CD8-positive, alpha-beta memory T cell (primary cell): ENCODE data around the gene NFIC. TPM values are rescaled to one million over a fixed set of nuclear protein-coding genes. Genes with fewer than 3 reads are reported as not detected.

Experiments used
- CTCF ChIA-PET: fragments of 350-600 bp; sonication (Branson Sonifier 250); formaldehyde crosslinking; loops from one replicate; lab custom pipeline; 2021; ENCODE audit warnings: antibody characterized with exemption; lab: Charles Lee
- POLR2A ChIA-PET: fragments of 350-600 bp; sonication (Branson Sonifier 250); formaldehyde crosslinking; loops from one replicate; lab custom pipeline; 2021; ENCODE audit warnings: antibody characterized with exemption; lab: Charles Lee
- DNase-seq, 5 donors: peaks; one replicate each; pipeline versions ENCODE4 v3.0.0 to v3.0.0-alpha.2; 2020 to 2022; ENCODE audit warnings: mixed read lengths in 1 of 5
- H3K27ac ChIP-seq: one replicate; pipeline ENCODE4 v1.7.0; 2013; ENCODE audit warnings: low read depth, mild to moderate bottlenecking, low read length, moderate library complexity
- H3K27me3 ChIP-seq: 2 replicates; pipeline ENCODE4 v1.7.0; 2013; ENCODE audit warnings: low read length, mild to moderate bottlenecking; ENCODE audit not compliant: insufficient read depth, poor library complexity, severe bottlenecking
- H3K36me3 ChIP-seq: 2 replicates; pipeline ENCODE4 v1.7.0; 2013; ENCODE audit warnings: mild to moderate bottlenecking, low read length, moderate library complexity; ENCODE audit not compliant: insufficient read depth
- H3K4me1 ChIP-seq: 2 replicates; pipeline ENCODE4 v1.7.0; 2013; ENCODE audit warnings: mild to moderate bottlenecking, low read length, moderate library complexity; ENCODE audit not compliant: insufficient read depth
- H3K4me3 ChIP-seq: 2 replicates; pipeline ENCODE4 v1.7.0; 2013; ENCODE audit warnings: mild to moderate bottlenecking, low read length
- H3K9me3 ChIP-seq: 2 replicates; pipeline ENCODE4 v1.7.0; 2013; ENCODE audit warnings: mild to moderate bottlenecking, low read length
- H3K27ac Mint-ChIP-seq, 8 donors: one replicate each; pipeline ENCODE4 v1.8.0; 2020 to 2021; ENCODE audit warnings: mixed read lengths in 8 of 8, mild to moderate bottlenecking in 6 of 8, inconsistent platforms in 3 of 8, moderate library complexity in 3 of 8
- H3K27me3 Mint-ChIP-seq, 2 donors: one replicate each; pipeline ENCODE4 v1.8.0; 2020 to 2021; ENCODE audit warnings: mixed read lengths in 2 of 2, mild to moderate bottlenecking in 1 of 2, moderate library complexity in 1 of 2
- H3K36me3 Mint-ChIP-seq, 3 donors: one replicate each; pipeline ENCODE4 v1.8.0; 2020 to 2021; ENCODE audit warnings: mixed read lengths in 3 of 3, inconsistent platforms in 1 of 3, mild to moderate bottlenecking in 1 of 3
- H3K4me1 Mint-ChIP-seq, 3 donors: one replicate each; pipeline ENCODE4 v1.8.0; 2020 to 2021; ENCODE audit warnings: mixed read lengths in 3 of 3, inconsistent platforms in 1 of 3, mild to moderate bottlenecking in 1 of 3
- H3K4me3 Mint-ChIP-seq, 7 donors: one replicate each; pipeline ENCODE4 v1.8.0; 2020 to 2021; ENCODE audit warnings: mixed read lengths in 7 of 7, mild to moderate bottlenecking in 6 of 7, moderate library complexity in 4 of 7, inconsistent platforms in 2 of 7
- H3K9me3 Mint-ChIP-seq, 5 donors: one replicate each; pipeline ENCODE4 v1.8.0; 2020 to 2022; ENCODE audit warnings: mixed read lengths in 5 of 5, mild to moderate bottlenecking in 3 of 5, moderate library complexity in 2 of 5, inconsistent platforms in 1 of 5
- polyA plus RNA-seq: library from polyadenylated mRNA; unstranded; fragments of 300-500 nt; fragmentation: Illumina TruSeq; gene quantifications from one replicate; pipeline ENCODE4 v1.2.3, GENCODE V29; 2021
- total RNA-seq, 2 experiments: library from RNA; stranded (reverse); gene quantifications; one replicate each; pipeline ENCODE4 v1.2.3, GENCODE V29; 2021

NFIC gene
- total and polyA plus RNA-seq, 3 experiments from 2014 or later, result 16.1 to 19.4 (median 17.8) TPM

DNA sequence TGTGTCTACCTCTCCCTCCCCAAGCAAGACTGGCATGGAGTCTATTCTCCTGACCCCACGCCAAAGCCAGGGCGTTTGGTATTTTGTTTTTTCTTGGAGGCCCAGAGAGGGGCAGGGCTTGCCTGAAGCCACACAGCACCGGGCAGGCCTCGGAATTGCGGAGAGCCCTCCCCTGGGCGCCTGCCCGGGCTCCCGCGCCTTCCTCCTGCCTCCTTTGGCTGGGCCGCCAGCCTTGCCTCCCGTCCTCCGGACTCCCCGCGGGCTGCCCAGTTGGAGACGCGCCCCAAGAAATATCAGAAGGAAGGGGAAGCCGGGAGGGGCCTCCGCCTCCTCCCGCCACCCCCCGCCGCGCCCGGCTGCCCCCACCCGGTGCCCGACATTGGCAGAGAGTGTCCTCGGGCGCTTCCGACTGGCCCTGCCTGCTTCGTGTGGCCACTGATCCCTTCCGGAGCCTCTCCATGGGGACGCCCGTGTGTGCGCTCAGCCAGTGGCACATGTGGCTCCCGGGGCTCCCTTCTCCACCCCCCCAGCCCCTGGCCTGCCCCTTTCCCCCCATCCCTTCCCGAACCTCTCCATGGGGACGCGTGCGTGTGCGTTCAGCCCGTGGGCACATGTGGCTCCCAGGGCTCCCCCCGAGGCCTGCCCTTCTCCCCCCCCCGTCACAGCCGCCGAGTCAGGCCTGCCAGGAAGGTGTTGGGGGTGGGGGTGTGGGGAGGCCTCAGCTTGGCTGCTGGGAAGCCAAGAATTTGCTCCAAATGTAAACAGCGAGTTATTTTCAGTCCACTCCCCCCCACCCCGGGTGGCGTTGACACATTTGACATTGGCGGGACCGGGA, 37.3 kb downstream of the NFIC start:
- H3K4me3 Mint-ChIP-seq, result no peak overlapping the region
- DNase-seq, result no peak
- Histone ChIP-seq H3K36me3 (no peaks in the 10 kb centered on the region), H3K27ac (no peak overlapping the region), H3K4me1 (no peaks in the 10 kb centered on the region), H3K4me3 (no peak overlapping the region), H3K9me3 (no peaks in the 10 kb centered on the region), H3K27me3 (no peaks in the 10 kb centered on the region)
- peaks cover 0 to 10% (median 4%) of the 10 kb centered on the region in 3 donors for H3K36me3 Mint-ChIP-seq
- ChIA-PET CTCF (no interaction called here), POLR2A (no interaction called here)
- peaks cover 0 to 5% (median 3%) of the 10 kb centered on the region in 3 donors for H3K4me1 Mint-ChIP-seq
- no peak overlapping the region for H3K27ac Mint-ChIP-seq
- no peaks in the 10 kb centered on the region for H3K27me3 Mint-ChIP-seq
- peaks cover 0 to 1% (median 0%) of the 10 kb centered on the region in 5 donors for H3K9me3 Mint-ChIP-seq

DNA sequence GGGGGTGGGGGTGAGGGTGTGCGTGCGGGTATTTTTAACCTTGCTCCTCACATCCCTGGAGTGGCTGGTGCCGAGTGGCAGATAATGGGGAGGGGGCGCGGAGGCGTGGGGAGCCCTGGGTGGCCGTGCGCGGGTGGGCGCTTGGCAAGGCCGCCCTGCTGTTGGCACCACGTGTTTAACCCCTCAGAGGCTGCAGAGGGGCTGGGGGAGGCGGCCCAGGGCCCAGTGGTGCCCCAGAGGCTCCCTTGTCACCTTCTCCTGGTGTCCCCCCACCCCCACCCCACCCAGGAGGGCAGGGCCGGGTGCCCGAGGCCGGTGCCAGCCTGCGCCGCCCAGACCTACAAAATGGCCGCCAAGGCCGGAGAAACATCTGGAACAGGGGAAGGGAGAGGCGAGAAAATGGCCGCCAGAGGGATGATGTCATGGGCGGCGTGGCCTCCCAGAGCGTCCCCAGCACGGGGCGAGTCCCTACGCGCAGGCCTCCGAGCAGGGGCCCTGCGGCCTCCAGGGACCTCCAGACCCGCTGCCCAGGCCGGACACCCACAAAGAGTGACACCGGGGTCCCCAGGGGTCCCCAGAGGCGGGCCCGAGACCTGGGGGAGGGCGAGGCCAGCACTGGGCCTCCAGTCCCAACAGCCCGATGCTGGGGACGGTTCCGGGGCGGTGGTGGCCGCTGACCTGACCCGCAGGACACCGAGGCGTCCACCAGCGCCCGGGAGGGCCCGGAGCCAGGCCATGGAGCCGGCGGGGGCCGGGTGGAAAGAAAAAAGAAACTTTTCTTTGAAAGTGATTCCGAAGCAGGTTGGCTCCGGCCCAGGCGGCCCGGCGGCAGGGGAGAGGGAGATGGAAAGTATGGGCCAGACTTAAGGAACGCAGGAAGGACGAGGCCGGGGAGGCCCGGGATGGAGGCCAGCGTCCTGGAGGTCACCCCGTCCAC, 38.2 kb downstream of the NFIC start:
- CTCF ChIA-PET, result no interaction called here
- Mint-ChIP-seq H3K27ac (peak overlapping the region in 1 of 8 donors; percentile 87), H3K27me3 (no peaks in the 10 kb centered on the region), H3K4me3 (no peak overlapping the region), H3K36me3 (peaks cover 0 to 15% (median 4%) of the 10 kb centered on the region in 3 donors), H3K9me3 (peaks cover 0 to 1% (median 0%) of the 10 kb centered on the region in 5 donors), H3K4me1 (peaks cover 0 to 5% (median 0%) of the 10 kb centered on the region in 3 donors)
- Histone ChIP-seq H3K4me1 (no peaks in the 10 kb centered on the region), H3K27me3 (no peaks in the 10 kb centered on the region), H3K36me3 (no peaks in the 10 kb centered on the region), H3K9me3 (no peaks in the 10 kb centered on the region), H3K27ac (no peak overlapping the region), H3K4me3 (no peak overlapping the region)
- POLR2A ChIA-PET, result no interaction called here
- no peak for DNase-seq

DNA sequence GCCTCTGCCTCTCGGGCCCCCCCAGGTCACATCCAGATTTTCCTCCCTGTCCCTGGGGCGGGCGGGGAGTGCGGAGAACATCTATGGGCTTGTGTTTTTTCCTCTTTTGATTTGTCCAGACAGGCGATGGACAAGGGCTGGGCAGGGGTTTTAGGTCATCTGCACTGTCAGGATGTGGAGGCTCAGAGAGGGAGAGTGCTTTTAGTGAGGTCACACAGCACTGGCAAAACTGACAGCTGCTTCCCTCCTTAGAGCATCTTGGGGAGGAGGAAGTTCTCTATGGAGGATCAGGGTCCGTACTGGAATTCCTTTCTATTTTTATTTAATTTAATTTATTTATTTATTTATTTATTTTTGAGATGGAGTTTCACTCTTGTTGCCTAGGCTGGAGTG, 38.9 kb downstream of the NFIC start:
- Mint-ChIP-seq H3K27me3 (no peaks in the 10 kb centered on the region), H3K27ac (peak overlapping the region in 1 of 8 donors; percentile 52), H3K4me1 (peaks cover 0 to 5% (median 0%) of the 10 kb centered on the region in 3 donors), H3K4me3 (no peak overlapping the region), H3K9me3 (peaks cover 0 to 1% (median 0%) of the 10 kb centered on the region in 5 donors), H3K36me3 (peaks cover 0 to 15% (median 4%) of the 10 kb centered on the region in 3 donors)
- ChIA-PET POLR2A (no interaction called here), CTCF (no interaction called here)
- DNase-seq, result no peak
- no peaks in the 10 kb centered on the region for H3K4me1 ChIP-seq
- H3K36me3 ChIP-seq, result no peaks in the 10 kb centered on the region
- H3K9me3 ChIP-seq, result no peaks in the 10 kb centered on the region
- H3K4me3 ChIP-seq, result no peak overlapping the region
- no peak overlapping the region for H3K27ac ChIP-seq
- H3K27me3 ChIP-seq, result no peaks in the 10 kb centered on the region

DNA sequence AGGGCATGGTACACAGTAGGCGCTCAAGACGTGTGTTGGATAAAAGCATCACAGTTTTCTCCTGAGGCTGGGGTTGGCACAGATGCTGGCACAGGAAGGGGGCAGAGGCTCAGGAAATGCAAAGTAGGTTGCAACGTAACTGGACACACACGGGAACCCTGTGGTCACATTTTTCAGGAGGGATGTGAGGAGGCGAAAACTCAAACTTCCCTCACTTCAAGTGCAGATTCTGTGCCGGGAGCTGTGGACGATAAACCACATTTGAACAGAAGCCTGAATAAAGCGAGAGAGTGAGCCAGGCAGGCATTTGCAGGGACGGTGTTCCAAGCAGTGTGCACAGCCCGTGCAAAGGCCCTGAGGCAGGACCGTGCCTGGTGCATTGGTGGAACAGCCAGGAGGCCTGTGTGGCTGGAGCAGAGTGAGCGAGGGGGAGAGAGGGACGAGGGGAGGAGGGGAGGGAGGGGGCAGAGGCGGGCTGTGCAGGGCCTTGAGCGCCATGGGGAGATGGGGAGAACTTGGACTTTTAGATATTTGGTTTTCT, 40.3 kb downstream of the NFIC start:
- Mint-ChIP-seq H3K4me3 (no peak overlapping the region), H3K4me1 (peaks cover 0 to 5% (median 2%) of the 10 kb centered on the region in 3 donors), H3K9me3 (peaks cover 0 to 1% (median 0%) of the 10 kb centered on the region in 5 donors), H3K27ac (peak overlapping the region in 1 of 8 donors; percentile 38), H3K27me3 (no peaks in the 10 kb centered on the region), H3K36me3 (peaks cover 0 to 15% (median 2%) of the 10 kb centered on the region in 3 donors)
- Histone ChIP-seq H3K27ac (no peak overlapping the region), H3K9me3 (no peaks in the 10 kb centered on the region), H3K36me3 (no peaks in the 10 kb centered on the region), H3K4me1 (no peaks in the 10 kb centered on the region), H3K27me3 (no peaks in the 10 kb centered on the region), H3K4me3 (no peak overlapping the region)
- ChIA-PET CTCF (no interaction called here), POLR2A (no interaction called here)
- no peak for DNase-seq

DNA sequence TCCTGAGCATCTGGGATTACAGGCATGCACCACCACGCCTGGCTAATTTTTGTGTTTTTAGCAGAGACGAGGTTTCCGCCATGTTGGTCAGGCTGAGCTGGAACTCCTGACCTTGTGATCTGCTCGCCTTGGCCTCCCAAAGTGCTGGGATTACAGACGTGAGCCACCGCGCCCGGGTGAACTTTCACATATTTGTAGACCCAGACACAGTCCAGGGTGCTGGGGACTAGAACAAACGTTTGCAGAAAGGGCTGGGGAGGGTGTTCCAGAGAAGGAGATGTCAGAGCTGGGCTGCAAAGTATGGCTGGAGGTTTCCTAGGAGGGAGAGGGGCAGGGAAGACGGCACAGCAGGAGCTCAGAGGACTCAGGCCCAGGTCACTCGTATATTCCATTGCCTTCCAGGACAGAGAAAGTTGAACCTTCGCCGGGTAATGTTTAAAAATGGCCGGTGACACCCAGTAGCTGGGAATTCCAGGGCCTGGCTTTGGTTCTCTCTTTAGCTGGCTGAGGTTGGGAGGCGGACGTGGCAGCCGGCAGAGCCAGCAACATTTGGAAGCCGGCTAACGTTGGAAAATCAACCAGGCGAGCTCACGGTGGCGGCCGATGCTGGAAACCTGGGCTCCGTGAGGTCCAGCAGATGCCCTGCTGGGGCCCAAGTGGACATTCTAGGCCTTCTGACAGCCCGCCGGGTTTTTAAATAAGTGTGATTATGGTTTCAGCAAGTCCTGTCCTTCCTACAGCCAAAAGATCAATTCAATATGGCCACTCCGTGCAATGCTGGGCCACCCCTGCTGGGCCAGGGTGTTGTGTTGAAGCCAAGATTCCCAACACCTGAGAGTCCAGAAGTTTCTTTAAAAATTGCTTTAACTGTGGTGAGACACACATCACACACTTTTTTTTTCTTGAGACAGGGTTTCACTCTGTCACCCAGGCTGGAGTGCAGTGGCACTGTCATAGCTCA, 41.5 kb downstream of the NFIC start:
- no peak overlapping the region for H3K4me3 Mint-ChIP-seq
- H3K27me3 ChIP-seq, result no peaks in the 10 kb centered on the region
- H3K27ac Mint-ChIP-seq, result peak overlapping the region in 1 of 8 donors; percentile 57
- H3K4me3 ChIP-seq, result no peak overlapping the region
- H3K27me3 Mint-ChIP-seq, result no peaks in the 10 kb centered on the region
- peaks cover 0 to 5% (median 4%) of the 10 kb centered on the region in 3 donors for H3K4me1 Mint-ChIP-seq
- no peak for DNase-seq
- ChIA-PET POLR2A (no interaction called here), CTCF (interaction anchor here (0.9 kb wide), 1 partner anchor 21 kb away, joined by 3 read pairs; no protein-coding TSS in a partner anchor)
- no peaks in the 10 kb centered on the region for H3K9me3 ChIP-seq
- no peaks in the 10 kb centered on the region for H3K36me3 ChIP-seq
- no peaks in the 10 kb centered on the region for H3K9me3 Mint-ChIP-seq
- peaks cover 0 to 10% (median 0%) of the 10 kb centered on the region in 3 donors for H3K36me3 Mint-ChIP-seq
- no peak overlapping the region for H3K27ac ChIP-seq
- no peaks in the 10 kb centered on the region for H3K4me1 ChIP-seq

DNA sequence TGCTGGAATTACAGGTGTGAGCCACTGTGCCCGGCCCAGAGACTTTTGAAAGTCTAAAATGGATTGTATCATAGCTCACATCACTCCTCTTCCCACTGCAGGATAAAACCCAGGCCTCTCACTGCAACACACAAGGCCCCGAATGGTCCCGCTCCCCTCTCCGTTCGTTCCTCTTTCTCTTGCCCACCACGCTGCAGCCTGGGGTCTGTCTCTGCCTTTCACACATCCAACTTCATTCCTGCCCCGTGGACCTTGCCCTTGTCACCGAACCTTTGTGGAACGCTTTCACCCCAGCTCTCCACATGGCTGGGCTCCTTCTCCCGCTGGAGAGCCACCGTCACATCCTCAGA, 42.6 kb downstream of the NFIC start:
- H3K9me3 Mint-ChIP-seq, result no peaks in the 10 kb centered on the region
- H3K4me3 Mint-ChIP-seq, result no peak overlapping the region
- Histone ChIP-seq H3K27ac (no peak overlapping the region), H3K9me3 (no peaks in the 10 kb centered on the region), H3K36me3 (no peaks in the 10 kb centered on the region), H3K4me3 (no peak overlapping the region), H3K4me1 (no peaks in the 10 kb centered on the region), H3K27me3 (no peaks in the 10 kb centered on the region)
- ChIA-PET CTCF (no interaction called here), POLR2A (no interaction called here)
- H3K4me1 Mint-ChIP-seq, result peaks cover 0 to 5% (median 4%) of the 10 kb centered on the region in 3 donors
- H3K36me3 Mint-ChIP-seq, result peaks cover 0 to 12% (median 0%) of the 10 kb centered on the region in 3 donors
- no peak for DNase-seq
- H3K27ac Mint-ChIP-seq, result peak overlapping the region in 1 of 8 donors; percentile 61
- H3K27me3 Mint-ChIP-seq, result no peaks in the 10 kb centered on the region

DNA sequence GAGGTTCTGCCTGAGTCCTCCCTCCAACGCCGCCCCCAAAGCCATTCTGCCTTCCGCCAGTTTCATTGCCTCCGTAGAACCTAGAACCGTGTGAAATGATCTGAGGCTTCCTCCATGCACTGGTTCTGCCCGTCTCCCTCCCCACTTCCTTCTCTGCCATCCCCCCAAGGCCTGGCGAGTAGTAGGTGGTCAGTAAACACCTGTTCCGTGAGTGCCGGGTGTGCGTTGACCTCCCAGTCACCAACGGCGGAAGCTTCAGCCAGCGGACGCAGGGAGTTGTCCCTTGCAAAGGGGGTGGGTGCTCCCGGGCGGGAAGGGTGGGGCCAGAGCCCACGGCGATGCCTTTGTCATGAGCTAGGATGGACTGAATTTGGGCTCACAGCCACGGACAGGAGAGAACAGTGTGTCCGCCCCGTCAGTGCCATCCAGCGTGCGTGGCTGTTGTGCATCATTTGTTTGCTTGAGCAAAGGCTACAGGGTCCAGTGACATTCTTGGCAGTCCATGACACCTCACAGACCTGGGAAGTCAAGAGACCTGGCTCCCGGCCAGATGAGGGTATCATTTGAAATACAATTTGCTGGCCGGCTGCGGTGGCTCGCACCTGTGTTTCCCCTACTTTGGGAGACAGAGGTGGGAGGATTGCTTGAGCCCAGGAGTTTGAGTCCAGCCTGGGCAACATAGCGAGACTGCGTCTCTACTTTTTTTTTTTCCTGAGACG, 43.1 kb downstream of the NFIC start:
- Mint-ChIP-seq H3K36me3 (peaks cover 0 to 12% (median 0%) of the 10 kb centered on the region in 3 donors), H3K4me3 (no peak overlapping the region), H3K4me1 (peaks cover 0 to 5% (median 4%) of the 10 kb centered on the region in 3 donors), H3K27me3 (no peaks in the 10 kb centered on the region), H3K9me3 (no peaks in the 10 kb centered on the region), H3K27ac (no peak overlapping the region)
- CTCF ChIA-PET, result no interaction called here
- Histone ChIP-seq H3K4me1 (no peaks in the 10 kb centered on the region), H3K4me3 (no peak overlapping the region), H3K9me3 (no peaks in the 10 kb centered on the region), H3K27ac (no peak overlapping the region), H3K36me3 (no peaks in the 10 kb centered on the region), H3K27me3 (no peaks in the 10 kb centered on the region)
- no peak for DNase-seq
- POLR2A ChIA-PET, result no interaction called here
